Kidney (tissue), 14 donors: ENCODE measurements around the gene F10. TPM values are rescaled to one million over a fixed set of nuclear protein-coding genes. Genes with fewer than 3 reads are reported as not detected.

Experiments
- DNase-seq, 5 donors: peaks; one replicate each; pipeline ENCODE4 v3.0.0-alpha.2; 2013 to 2020
- FAIRE-seq: peaks from 2 replicates; lab custom pipeline; 2012; peaks lifted over from hg19 to GRCh38; lab: Jason Lieb, UNC
- H3K27ac ChIP-seq, 2 donors: one replicate each; pipeline ENCODE4 v1.7.0; 2013; ENCODE audit warnings: low read depth in 2 of 2, low read length in 2 of 2, inconsistent platforms in 1 of 2
- H3K27me3 ChIP-seq: one replicate; pipeline ENCODE4 v1.7.1; 2013; ENCODE audit warnings: low read length, inconsistent platforms; ENCODE audit not compliant: control insufficient read depth, insufficient read depth
- H3K36me3 ChIP-seq, 3 donors: one replicate each; pipeline versions ENCODE4 v1.7.0 to v1.7.1; 2013; ENCODE audit warnings: low read length in 3 of 3, control low read depth in 1 of 3, inconsistent platforms in 1 of 3; ENCODE audit not compliant: insufficient read depth in 3 of 3, control insufficient read depth in 2 of 3
- H3K4me1 ChIP-seq, 3 donors: one replicate each; pipeline versions ENCODE4 v1.7.0 to v1.7.1; 2013; ENCODE audit warnings: low read length in 3 of 3, inconsistent platforms in 1 of 3, low read depth in 1 of 3; ENCODE audit not compliant: control insufficient read depth in 2 of 3, insufficient read depth in 2 of 3
- H3K4me3 ChIP-seq, 3 donors: one replicate each; pipeline versions ENCODE4 v1.7.0 to v1.8.1; 2013; ENCODE audit warnings: low read length in 3 of 3, control low read depth in 1 of 3, inconsistent platforms in 1 of 3
- H3K9ac ChIP-seq, 3 donors: one replicate each; pipeline versions ENCODE4 v1.7.0 to v1.7.1; 2013; ENCODE audit warnings: low read length in 3 of 3, control low read depth in 1 of 3, inconsistent platforms in 1 of 3
- H3K9me3 ChIP-seq, 3 donors: one replicate each; pipeline versions ENCODE4 v1.7.0 to v1.7.1; 2013; ENCODE audit warnings: low read length in 3 of 3, control low read depth in 1 of 3, inconsistent platforms in 1 of 3; ENCODE audit not compliant: control insufficient read depth in 2 of 3, insufficient read depth in 1 of 3
- CTCF ChIP-seq: IDR thresholded peaks from 3 replicates; pipeline ENCODE4 v1.5.1; 2012; ENCODE audit warnings: mild to moderate bottlenecking, moderate library complexity, borderline replicate concordance; ENCODE audit not compliant: insufficient read depth; ENCODE audit errors: extremely low read depth
- intact Hi-C: fragments of 100-400 bp; cut with DNase I; formaldehyde crosslinking; loops from one replicate; pipeline ENCODE4 v1.11.1; 2022
- polyA plus RNA-seq: library from polyadenylated mRNA; stranded (reverse); fragments of 350-450 nt; fragmentation: Illumina TruSeq; extraction: RNeasy Lipid Tissue Mini Kit (QIAGEN cat#74804); gene quantifications from one replicate; pipeline ENCODE4 v1.2.3, GENCODE V29; 2014; ENCODE audit warnings: low read depth, low replicate concordance; ENCODE audit not compliant: insufficient read depth
- total RNA-seq: library from RNA; stranded (reverse); fragmentation: NEBNext Ultra II Directional; extraction: Animal tissue kit (Norgen Biotek cat#: 25700); gene quantifications from one replicate; pipeline ENCODE4 v1.2.1, GENCODE V29; 2021
- donor health status: control.
- donor health status: control.
- donor health status: control.
- donor health status: control.
- donor health status: control.
- donor health status: DM: yes; HTN: yes; CAD: no.
- donor health status: Normal renal cell carcinoma (clear cell type).

Gene F10
- total and polyA plus RNA-seq, 2 donors from 2014 or later: 5.1 to 6.8 TPM

- no peak for FAIRE-seq
- no peak for DNase-seq
- Histone ChIP-seq H3K9me3 (no peaks in the 10 kb centered on the region), H3K4me3 (no peak overlapping the region), H3K36me3 (peaks cover 16 to 54% (median 29%) of the 10 kb centered on the region in 3 donors), H3K27me3 (no peaks in the 10 kb centered on the region), H3K4me1 (no peaks in the 10 kb centered on the region), H3K27ac (no peak overlapping the region), H3K9ac (no peak overlapping the region)
- TF ChIP-seq CTCF: no peak
- intact Hi-C loops: no loop called here
Observed at GRCh38 chr13:113196970-113197737, 74.6 kb downstream of the F10 start.

Other genes starting within 250 kb of the F10 start
- 61.9 TPM for gene MCF2L, start 153.6 kb upstream of the F10 start, total RNA-seq
- gene MCF2L, start 153.6 kb upstream of the F10 start, polyA plus RNA-seq: 12.1 TPM
- gene F7, start 17.0 kb upstream of the F10 start, total RNA-seq: 0.16 TPM
- gene F7, start 17.0 kb upstream of the F10 start, polyA plus RNA-seq: 0.52 TPM
- not detected for gene PROZ, start 35.8 kb downstream of the F10 start, total RNA-seq
- gene PROZ, start 35.8 kb downstream of the F10 start, polyA plus RNA-seq: 20.0 TPM
- 34.9 TPM for gene PCID2, start 85.9 kb downstream of the F10 start, total RNA-seq
- gene PCID2, start 85.9 kb downstream of the F10 start, polyA plus RNA-seq: 22.9 TPM
- 62.5 TPM for gene CUL4A, start 86.8 kb downstream of the F10 start, total RNA-seq
- 26.5 TPM for gene CUL4A, start 86.8 kb downstream of the F10 start, polyA plus RNA-seq
- gene LAMP1, start 174.4 kb downstream of the F10 start, total RNA-seq: 256 TPM
- 210 TPM for gene LAMP1, start 174.4 kb downstream of the F10 start, polyA plus RNA-seq
- 9.6 TPM for gene GRTP1, start 241.3 kb downstream of the F10 start, total RNA-seq
- gene GRTP1, start 241.3 kb downstream of the F10 start, polyA plus RNA-seq: 18.3 TPM